ENCODE measurements around the gene NCBP1.
A peak's percentile ranks its signal among the peaks of the same experiment; 100 is the strongest.
"Not testable (repeated sequence)": the region's sequence is repeated elsewhere in the genome, so short reads cannot be mapped to it uniquely, and the experiment has no call there.

NCBP1 gene

GRCh38 chr9:97672403-97672802 lies 38.8 kb downstream of the NCBP1 start:
- no peak for DNase-seq (ENCODE audit: low read depth in 1 of 2, low spot score in 1 of 2)

- DNase-seq (ENCODE audit: low read depth in 1 of 2, low spot score in 1 of 2), result no peak
Measured at GRCh38 chr9:97673922-97674321, 40.3 kb downstream of the NCBP1 start.

GRCh38 chr9:97675655-97676054 lies 42.0 kb downstream of the NCBP1 start:
- no peak for DNase-seq (ENCODE audit: low read depth in 1 of 2, low spot score in 1 of 2)

GRCh38 chr9:97682242-97682641 lies 48.6 kb downstream of the NCBP1 start:
- DNase-seq (ENCODE audit: low read depth in 1 of 2, low spot score in 1 of 2), result no peak

DNA sequence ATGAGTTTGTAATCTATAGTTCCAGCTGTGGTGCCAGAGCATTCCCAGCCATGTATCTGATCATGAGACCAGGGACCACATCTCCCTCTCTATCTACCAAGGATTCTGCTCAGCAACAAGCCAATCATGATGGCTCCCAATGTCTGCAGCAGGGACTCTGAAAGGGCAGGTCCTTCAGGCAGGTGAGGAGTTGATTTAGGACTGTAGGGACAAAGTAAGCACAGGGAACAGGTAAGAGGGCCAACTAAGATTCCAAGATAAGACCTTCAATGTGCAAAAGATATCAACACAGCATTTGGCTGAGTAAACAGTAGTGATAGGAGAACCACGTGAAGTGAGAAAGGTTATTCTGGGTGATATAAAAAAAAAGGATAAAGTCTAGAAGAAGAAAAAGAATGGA lies 55.0 kb downstream of the NCBP1 start:
- DNase-seq (ENCODE audit: low read depth in 1 of 2, low spot score in 1 of 2), result no peak

DNA sequence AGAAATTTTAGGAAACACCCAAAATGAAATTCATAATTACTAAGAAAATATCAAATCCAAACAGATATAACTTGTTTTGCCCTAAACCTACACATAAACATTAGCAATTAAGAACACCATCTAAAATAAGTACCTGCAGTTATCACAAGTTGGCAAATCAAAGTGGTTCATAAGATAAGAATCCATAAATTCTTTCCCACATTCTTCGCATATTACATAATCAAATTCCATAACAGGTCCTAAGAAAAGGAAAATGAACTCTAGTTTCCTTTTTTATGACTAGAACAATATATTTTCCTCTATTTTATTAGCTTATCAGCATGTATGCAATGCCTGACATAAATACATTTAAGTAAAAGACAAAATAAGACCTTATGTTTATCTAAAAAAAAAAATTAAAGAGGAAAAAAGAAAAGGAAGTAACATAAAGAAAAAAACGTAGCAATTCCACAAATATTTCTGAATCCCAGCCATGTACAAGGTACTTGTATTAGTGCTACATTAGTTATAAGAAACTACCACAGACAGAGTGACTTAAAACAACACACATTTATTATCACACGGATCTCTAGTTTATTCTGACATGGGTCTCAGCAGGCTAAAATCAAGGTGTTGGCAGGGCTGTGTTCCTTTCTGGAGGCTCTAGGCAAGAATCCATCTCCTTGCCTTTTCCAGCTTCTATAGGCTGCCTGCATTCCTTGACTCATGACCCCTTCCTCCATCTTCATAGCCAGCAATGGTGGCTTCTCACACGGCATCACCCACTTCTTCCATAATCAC lies 56.0 kb downstream of the NCBP1 start:
- DNase-seq (ENCODE audit: low read depth in 1 of 2, low spot score in 1 of 2), result no peak

DNA sequence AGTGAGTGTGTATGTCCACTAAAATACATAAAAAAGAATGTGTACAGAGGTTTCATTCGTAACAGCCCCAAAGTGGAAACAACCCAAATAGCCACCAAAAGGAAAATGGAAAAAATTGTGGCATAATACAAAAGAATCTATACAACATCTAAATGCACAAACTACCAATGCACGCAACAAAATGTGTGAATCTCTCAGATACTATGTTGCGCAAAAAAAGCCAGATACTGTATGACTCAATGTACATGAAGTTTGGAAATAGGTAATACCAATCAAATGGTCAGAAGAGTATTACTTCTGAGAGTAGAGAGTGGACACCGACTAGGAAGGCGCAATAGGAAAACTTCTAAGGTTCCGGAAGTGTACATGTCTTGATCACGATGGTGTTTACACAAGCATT lies 61.1 kb downstream of the NCBP1 start:
- DNase-seq (ENCODE audit: low read depth in 1 of 2, low spot score in 1 of 2), result no peak

DNA sequence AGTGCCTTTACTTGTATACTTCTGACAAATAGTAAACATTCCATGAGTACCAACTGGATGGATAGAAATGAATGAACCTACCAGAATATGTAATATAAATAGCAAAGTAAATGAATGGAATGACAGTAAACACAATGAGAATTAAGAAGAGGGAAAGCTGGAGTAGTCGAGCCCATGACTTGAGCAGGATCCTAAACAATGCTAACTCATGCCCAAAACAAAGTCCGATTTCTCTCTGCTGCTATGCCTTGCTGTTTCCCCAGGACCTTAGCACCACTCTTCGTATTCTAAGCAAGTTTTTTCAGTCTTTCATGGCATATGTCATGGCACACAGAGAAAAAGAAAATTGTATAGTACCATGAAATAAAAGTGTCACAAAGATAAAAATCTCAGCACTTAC lies 61.8 kb downstream of the NCBP1 start:
- no peak for DNase-seq (ENCODE audit: low read depth in 1 of 2, low spot score in 1 of 2)

GRCh38 chr9:97695995-97696802 lies 62.6 kb downstream of the NCBP1 start:
- no peak for DNase-seq (ENCODE audit: low read depth in 1 of 2, low spot score in 1 of 2)

GRCh38 chr9:97696803-97697601 lies 63.4 kb downstream of the NCBP1 start, which contains the start of gene XPA:
XPA (minus strand) TSS chr9:97697340; CDS start chr9:97697292, 48 bp downstream.
- peak; percentile 92 to 96 for DNase-seq (ENCODE audit: low read depth in 1 of 2, low spot score in 1 of 2)

DNA sequence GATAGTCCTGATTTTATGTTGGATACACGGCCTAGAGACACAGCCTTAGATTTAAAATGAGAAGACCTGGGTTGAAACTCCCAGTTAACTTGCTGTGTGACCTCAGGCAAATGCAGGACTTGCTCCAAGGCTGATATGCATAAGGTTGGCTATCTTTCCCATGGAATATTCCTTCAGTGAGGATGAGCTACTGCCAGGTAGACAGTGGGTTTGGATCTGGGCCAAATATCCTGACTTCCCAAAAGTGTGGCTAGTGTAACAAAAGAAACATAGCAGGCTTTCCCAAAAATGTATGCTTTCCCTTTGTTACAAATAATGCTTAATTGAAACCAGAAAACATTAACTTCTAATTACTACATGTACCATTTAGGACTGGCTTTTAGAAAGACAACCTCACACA lies 64.2 kb downstream of the NCBP1 start:
- no peak for DNase-seq (ENCODE audit: low read depth in 1 of 2, low spot score in 1 of 2)

DNA sequence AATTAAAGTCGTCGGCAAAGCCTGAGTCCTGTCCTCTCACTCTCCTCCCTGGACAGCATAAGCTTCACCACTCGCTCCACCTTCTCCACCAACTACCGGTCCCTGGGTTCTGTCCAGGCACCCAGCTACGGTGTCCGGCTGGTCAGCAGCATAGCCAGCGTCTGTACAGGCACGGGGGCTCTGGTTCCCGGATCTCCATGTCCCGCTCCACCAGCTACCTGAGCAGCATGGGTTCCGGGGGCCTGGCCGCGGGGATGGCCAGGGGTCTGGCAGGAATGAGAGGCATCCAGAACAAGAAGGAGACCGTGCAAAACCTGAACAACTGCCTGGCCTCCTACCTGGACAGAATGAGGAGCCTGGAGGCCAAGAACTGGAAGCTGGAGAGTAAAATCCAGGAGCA lies 65.2 kb downstream of the NCBP1 start:
- DNase-seq (ENCODE audit: low read depth in 1 of 2, low spot score in 1 of 2), result no peak

GRCh38 chr9:97699281-97699680 lies 65.7 kb downstream of the NCBP1 start:
- DNase-seq (ENCODE audit: low read depth in 1 of 2, low spot score in 1 of 2), result not testable (repeated sequence)

- not testable (repeated sequence) for DNase-seq (ENCODE audit: low read depth in 1 of 2, low spot score in 1 of 2)
Measured at GRCh38 chr9:97699824-97700223, 66.2 kb downstream of the NCBP1 start.

- DNase-seq (ENCODE audit: low read depth in 1 of 2, low spot score in 1 of 2), result no peak
Measured at GRCh38 chr9:97703437-97704344, 70.1 kb downstream of the NCBP1 start.

DNA sequence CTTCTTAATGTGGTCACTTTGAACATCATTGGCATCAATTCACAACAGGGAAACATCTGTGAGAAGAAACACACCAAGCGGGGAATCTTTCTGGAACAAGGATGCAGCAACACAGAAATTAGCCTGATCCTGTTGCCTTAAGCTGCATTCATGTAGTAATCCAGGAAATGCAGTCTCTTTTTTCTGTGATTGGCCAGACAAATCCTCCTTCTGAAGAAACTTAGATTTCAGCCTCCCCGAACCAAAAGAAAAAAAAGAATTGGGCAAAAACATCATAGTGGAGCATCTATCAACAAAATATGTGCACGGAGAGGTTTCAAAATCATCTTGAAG lies 70.7 kb downstream of the NCBP1 start:
- no peak for DNase-seq (ENCODE audit: low read depth in 1 of 2, low spot score in 1 of 2)

GRCh38 chr9:97704851-97705250 lies 71.2 kb downstream of the NCBP1 start:
- DNase-seq (ENCODE audit: low read depth in 1 of 2, low spot score in 1 of 2), result no peak

DNA sequence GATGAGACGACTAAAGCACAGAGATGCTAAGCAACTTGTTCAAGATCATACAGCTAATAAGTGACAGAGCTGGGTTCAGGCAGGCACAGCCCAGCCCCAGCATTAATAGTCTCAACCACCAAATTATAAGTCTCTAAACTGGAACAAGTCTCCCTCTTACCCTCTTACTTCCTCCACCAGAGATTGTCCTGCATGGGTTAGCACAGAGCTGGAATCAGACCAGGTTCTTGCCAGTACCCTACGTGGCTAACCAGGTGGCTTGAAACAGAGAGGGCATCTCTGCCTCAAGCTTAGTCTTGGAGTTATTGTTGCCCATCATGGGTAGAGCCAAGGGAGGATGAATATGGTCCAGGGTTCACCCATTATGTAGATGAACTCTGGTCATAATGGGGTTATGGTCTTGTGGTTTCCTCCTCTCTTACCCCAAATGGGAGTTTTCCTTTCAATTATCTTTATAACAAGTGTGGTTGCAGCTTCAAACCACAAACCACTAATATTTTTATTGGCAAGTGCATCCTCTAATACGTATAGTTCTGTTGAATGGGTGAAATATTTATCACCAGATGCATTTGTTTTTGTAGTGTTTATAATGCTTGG lies 71.8 kb downstream of the NCBP1 start:
- no peak for DNase-seq (ENCODE audit: low read depth in 1 of 2, low spot score in 1 of 2)

- DNase-seq (ENCODE audit: low read depth in 1 of 2, low spot score in 1 of 2), result no peak
Measured at GRCh38 chr9:97706246-97706645, 72.6 kb downstream of the NCBP1 start.
